Right ventricle myocardium inferior (tissue), 1 donor: ENCODE data around the gene ULBP1. TPM values are rescaled to one million over a fixed set of nuclear protein-coding genes. Genes with fewer than 3 reads are reported as not detected.
"Not testable (repeated sequence)": the region's sequence is repeated elsewhere in the genome, so short reads cannot be mapped to it uniquely, and the experiment has no call there.

ENCODE experiments used
- ATAC-seq: fragments of 200-7000 bp; cut with Tn5 transposase; one replicate; pipeline ENCODE4 v1.9.1; 2020; ENCODE audit warnings: mild to moderate bottlenecking, moderate library complexity
- DNase-seq: peaks from one replicate; pipeline ENCODE4 v3.0.0; 2021; ENCODE audit errors: missing footprints
- intact Hi-C: fragments of 100-400 bp; cut with DNase I; formaldehyde crosslinking; loops from one replicate; pipeline ENCODE4 v1.11.0; 2022
- total RNA-seq: library from RNA; stranded (reverse); fragmentation: NEBNext Ultra II Directional; extraction: Animal tissue kit (Norgen Biotek cat#: 25700); gene quantifications from one replicate; pipeline ENCODE4 v1.2.1, GENCODE V29; 2021
- donor health status: DM: no; HTN: yes; CAD: no; lungs with severe emphysema.

Gene ULBP1
- total RNA-seq, 1 donor from 2014 or later = 0.30 TPM

- intact Hi-C loops = no loop called here
- ATAC-seq = no peak
- no peak for DNase-seq
Measured at GRCh38 chr6:149964308-149965193, 808 bp downstream of the ULBP1 start.

- no peak for DNase-seq
- no peak for ATAC-seq
- intact Hi-C loops = no loop called here
Measured at GRCh38 chr6:149965194-149966020, 1.7 kb downstream of the ULBP1 start.

DNA sequence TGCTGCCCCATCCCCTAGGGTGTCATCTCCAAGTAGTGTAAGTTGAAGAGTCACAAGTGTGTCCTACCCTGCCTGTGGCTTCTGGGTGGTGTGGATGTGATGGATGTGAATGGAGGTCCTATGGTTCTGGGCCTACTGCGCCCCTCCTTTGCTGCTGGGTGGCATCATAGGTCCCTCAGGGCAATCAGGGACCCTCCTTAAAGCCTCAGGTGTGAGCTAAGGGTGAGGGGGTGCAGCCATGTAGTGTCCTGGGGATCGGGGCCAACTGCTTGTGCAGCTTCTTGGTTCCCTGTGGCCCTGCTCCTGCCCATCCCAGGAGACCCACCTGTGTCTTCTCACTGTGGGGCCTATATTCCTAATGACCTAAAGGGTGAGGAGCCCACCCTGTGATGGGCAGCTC, 2.6 kb downstream of the ULBP1 start:
- DNase-seq, ATAC-seq, intact Hi-C loops: not testable (repeated sequence)

- intact Hi-C loops = no loop called here
- ATAC-seq = no peak
Measured at GRCh38 chr6:149967591-149967990, 3.8 kb downstream of the ULBP1 start.

DNA sequence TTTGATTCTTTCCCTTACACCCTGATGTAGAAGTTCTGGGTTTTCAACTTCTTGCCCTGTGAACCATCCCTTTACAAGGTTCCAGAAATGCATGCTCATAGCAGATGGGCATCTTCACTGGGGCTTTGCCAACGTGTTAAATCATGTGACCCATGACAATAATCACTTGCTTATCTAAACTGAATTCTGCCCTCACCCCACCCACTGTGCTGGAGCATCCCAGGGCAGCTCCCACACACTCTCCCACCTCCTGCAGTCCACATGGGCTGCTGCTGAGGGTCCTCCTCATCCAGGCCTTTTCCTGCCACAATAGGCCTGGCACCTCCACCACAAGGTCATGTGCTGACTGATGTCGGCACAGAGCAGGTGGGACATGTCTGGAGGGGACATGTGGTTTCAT, 4.3 kb downstream of the ULBP1 start:
- ATAC-seq, intact Hi-C loops, DNase-seq: not testable (repeated sequence)

More at GRCh38 chr6:149967591-149967990, 3.8 kb downstream of the ULBP1 start:
- no peak for DNase-seq

DNA sequence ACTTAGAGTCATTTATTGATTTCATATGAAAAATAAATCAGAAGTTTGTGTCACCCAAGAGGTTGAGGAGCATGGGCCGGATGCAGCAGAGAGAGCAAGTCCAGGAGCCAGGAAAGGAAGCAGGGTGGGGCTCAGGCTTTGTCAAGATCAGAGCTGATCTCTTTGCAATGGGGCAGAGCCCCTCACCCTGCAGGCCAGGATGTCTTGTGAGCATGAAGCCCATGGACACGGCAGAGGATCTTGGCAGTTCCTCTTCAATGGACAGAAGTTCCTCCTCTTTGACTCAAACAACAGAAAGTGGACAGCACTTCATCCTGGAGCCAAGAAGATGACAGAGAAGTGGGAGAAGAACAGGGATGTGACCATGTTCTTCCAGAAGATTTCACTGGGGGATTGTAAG, 5.2 kb downstream of the ULBP1 start:
- DNase-seq, ATAC-seq, intact Hi-C loops: not testable (repeated sequence)

GRCh38 chr6:149969635-149970034, 5.9 kb downstream of the ULBP1 start:
- no peak for ATAC-seq

GRCh38 chr6:149974394-149974793, 10.7 kb downstream of the ULBP1 start:
- not testable (repeated sequence) for ATAC-seq

More at GRCh38 chr6:149969635-149970034, 5.9 kb downstream of the ULBP1 start:
- intact Hi-C loops = no loop called here
- DNase-seq = no peak

GRCh38 chr6:149974825-149975224, 11.1 kb downstream of the ULBP1 start:
- no peak for DNase-seq
- intact Hi-C loops = no loop called here
- no peak for ATAC-seq

More at GRCh38 chr6:149974394-149974793, 10.7 kb downstream of the ULBP1 start:
- DNase-seq, intact Hi-C loops: not testable (repeated sequence)

DNA sequence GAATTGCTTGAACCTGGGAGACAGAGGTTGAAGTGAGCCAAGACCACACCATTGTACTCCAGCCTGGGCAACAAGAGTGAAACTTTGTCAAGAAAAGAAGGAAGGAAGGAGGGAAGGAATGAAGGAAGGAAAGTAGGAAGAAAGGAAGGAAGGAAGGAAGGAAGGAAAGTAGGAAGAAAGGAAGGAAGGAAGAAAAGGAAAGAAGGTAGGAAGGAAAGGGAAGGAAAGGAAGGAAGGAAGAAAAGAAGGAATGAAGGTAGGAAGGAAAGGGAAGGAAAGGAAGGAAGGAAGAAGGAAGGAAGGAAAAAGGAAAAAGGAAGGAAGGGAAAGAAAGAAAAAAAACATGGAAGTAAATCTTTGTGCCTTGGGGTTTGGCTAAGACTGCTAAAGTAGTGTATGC, 11.7 kb downstream of the ULBP1 start:
- no peak for DNase-seq
- intact Hi-C loops = no loop called here
- ATAC-seq = no peak

DNA sequence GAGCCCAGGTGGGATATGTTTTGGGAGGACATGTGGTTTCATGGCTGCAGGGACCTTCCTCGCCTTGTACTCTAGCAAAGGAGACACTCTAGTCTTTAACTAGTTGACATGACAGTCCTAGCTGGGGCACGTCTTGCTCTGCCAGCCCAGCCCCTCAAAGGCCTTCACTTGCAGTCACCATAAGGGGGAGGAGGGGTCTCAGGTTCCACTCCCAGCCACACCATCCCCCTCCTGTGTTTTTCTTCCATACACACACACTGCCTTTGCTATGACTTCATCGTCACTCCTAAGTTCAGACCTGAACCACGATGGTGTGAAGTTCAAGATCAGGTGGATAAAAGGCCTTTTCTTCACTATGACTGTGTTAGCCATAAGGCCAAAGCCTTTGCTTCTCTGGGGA, 13.5 kb downstream of the ULBP1 start:
- ATAC-seq (no peak), DNase-seq (no peak)
- intact Hi-C loops = no loop called here

GRCh38 chr6:149978610-149979009, 14.9 kb downstream of the ULBP1 start:
- ATAC-seq (no peak), DNase-seq (no peak)
- intact Hi-C loops = no loop called here

DNA sequence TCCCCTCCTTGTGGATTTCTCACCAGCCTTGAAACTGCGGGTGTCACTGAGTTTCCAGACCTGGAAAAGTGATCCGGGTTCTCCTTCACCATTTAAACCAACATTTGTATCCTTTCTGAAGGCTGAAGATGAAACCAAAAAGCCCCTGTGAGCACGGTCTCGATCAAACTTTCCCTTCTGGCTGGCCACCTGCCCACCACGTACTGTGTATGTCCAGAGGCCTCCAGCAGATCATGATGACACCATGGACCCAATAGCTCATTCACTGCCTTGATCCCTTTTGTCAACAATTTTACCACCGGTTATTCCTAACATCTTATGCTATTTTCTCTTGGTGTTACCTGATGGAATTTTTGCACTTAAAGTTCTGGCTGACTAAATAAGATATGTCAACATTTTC, 15.6 kb downstream of the ULBP1 start:
- DNase-seq = no peak
- no peak for ATAC-seq
- intact Hi-C loops = no loop called here

- intact Hi-C loops = no loop called here
- ATAC-seq = no peak
- no peak for DNase-seq
Measured at GRCh38 chr6:149983145-149983544, 19.4 kb downstream of the ULBP1 start.

GRCh38 chr6:149984773-149985172, 21.0 kb downstream of the ULBP1 start:
- no peak for ATAC-seq
- intact Hi-C loops = no loop called here
- no peak for DNase-seq

- DNase-seq (no peak), ATAC-seq (no peak)
- intact Hi-C loops = no loop called here
Measured at GRCh38 chr6:149985481-149985937, 21.8 kb downstream of the ULBP1 start.

DNA sequence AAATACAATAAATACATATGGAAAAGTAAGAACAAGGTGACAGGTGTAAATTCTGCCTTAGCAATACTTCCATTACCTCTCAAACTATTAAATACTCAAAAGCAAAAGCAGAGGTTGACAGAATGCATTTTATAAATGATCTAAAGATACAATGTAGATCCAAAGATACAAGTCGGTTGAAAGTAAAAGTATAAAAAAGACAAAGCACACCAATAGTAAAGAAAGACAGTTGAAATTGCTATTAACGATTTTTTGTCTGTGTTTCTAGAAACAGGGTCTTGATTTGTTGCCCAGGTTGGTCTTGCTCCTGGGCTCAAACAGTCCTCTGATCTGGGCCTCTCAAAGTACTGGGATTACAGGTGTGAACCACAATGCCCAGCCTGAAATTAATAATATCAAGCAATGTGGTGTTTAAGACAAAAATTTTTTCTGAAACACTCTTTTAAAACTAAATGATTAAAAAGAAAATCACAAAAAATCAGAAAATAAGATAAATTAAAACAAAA, 23.9 kb downstream of the ULBP1 start:
- intact Hi-C loops = no loop called here
- DNase-seq = no peak
- no peak for ATAC-seq

- no peak for DNase-seq
- ATAC-seq = no peak
- intact Hi-C loops = no loop called here
Measured at GRCh38 chr6:149988550-149989346, 25.0 kb downstream of the ULBP1 start.
